Measurements from ENCODE around the gene SLC2A11.

Gene SLC2A11

GRCh38 chr22:23892130-23892529 is 34.5 kb downstream of the SLC2A11 start:
- no peak overlapping the region for H3K27ac Mint-ChIP-seq (ENCODE audit: low read depth)
- H3K36me3 Mint-ChIP-seq (ENCODE audit: insufficient read depth), result peaks cover 13% of the 10 kb centered on the region
- no peaks in the 10 kb centered on the region for H3K9me3 Mint-ChIP-seq
- H3K27me3 Mint-ChIP-seq, result no peaks in the 10 kb centered on the region
- peak overlapping the region; percentile 93 for H3K4me3 Mint-ChIP-seq
- peaks cover 29% of the 10 kb centered on the region for H3K4me1 Mint-ChIP-seq
- DNase-seq (ENCODE audit: low spot score in 2 of 2), result no peak
- ATAC-seq (replicated peaks; ENCODE audit: extremely low read depth, poor library complexity, severe bottlenecking), result no peak

DNA sequence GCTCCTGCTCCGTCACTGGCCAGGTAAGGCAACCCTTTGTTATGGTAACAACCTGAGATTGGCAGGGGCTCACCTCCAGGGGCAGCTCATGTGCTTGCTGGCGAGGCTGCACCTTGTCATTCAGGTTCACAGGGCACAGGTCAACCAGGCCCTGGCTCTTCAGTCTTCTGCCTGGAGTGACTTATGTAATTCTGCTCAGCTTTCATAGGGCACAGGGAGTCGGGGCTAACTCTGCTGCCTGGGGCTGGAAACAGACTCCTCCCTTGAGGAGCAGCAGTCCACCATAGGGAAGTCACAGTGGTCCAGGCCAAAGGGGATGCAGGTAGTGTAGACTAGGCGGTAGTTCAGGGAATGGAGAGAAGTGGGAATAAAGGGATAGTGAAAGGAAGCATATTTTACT is 35.0 kb downstream of the SLC2A11 start:
- DNase-seq (ENCODE audit: low spot score in 2 of 2) (no peak), ATAC-seq (replicated peaks; ENCODE audit: extremely low read depth, poor library complexity, severe bottlenecking) (no peak)
- Mint-ChIP-seq H3K27ac (ENCODE audit: low read depth) (peak overlapping the region; percentile 96), H3K4me1 (peaks cover 34% of the 10 kb centered on the region), H3K4me3 (peak overlapping the region; percentile 93), H3K27me3 (no peaks in the 10 kb centered on the region), H3K9me3 (no peaks in the 10 kb centered on the region), H3K36me3 (ENCODE audit: insufficient read depth) (peaks cover 16% of the 10 kb centered on the region)

- Mint-ChIP-seq H3K4me3 (peak overlapping the region; percentile 93), H3K27ac (ENCODE audit: low read depth) (peak overlapping the region; percentile 96), H3K4me1 (peaks cover 35% of the 10 kb centered on the region), H3K9me3 (no peaks in the 10 kb centered on the region), H3K36me3 (ENCODE audit: insufficient read depth) (peaks cover 16% of the 10 kb centered on the region), H3K27me3 (no peaks in the 10 kb centered on the region)
- no peak for ATAC-seq (replicated peaks; ENCODE audit: extremely low read depth, poor library complexity, severe bottlenecking)
- DNase-seq (ENCODE audit: low spot score in 2 of 2), result no peak
Measured at GRCh38 chr22:23893121-23893944, 35.7 kb downstream of the SLC2A11 start.

DNA sequence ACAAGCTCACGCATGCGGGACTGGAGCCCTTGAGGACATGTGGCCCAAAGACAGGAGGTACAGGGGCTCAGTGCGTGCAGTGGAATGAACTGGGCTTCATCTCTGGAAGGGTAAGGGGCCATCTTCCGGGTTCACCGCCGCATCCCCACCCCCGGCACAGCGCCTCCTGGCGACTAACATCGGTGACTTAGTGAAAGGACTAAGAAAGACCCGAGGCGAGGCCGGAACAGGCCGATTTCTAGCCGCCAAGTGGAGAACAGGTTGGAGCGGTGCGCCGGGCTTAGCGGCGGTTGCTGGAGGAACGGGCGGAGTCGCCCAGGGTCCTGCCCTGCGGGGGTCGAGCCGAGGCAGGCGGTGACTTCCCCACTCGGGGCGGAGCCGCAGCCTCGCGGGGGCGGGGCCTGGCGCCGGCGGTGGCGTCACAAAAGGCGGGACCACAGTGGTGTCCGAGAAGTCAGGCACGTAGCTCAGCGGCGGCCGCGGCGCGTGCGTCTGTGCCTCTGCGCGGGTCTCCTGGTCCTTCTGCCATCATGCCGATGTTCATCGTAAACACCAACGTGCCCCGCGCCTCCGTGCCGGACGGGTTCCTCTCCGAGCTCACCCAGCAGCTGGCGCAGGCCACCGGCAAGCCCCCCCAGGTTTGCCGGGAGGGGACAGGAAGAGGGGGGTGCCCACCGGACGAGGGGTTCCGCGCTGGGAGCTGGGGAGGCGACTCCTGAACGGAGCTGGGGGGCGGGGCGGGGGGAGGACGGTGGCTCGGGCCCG is 36.5 kb downstream of the SLC2A11 start, which contains the start of gene MIF:
MIF (plus strand) TSS at position 439 of the 765 bp plus-strand sequence; CDS start at position 531, 92 bp downstream.
- Mint-ChIP-seq H3K4me3 (peak within 1 kb of the TSS; percentile 93), H3K9me3 (no peaks in the 10 kb centered on the region), H3K27me3 (no peaks in the 10 kb centered on the region), H3K36me3 (ENCODE audit: insufficient read depth) (peaks cover 16% of the 10 kb centered on the region), H3K27ac (ENCODE audit: low read depth) (peak within 1 kb of the TSS; percentile 96), H3K4me1 (peaks cover 35% of the 10 kb centered on the region)
- DNase-seq (ENCODE audit: low spot score in 2 of 2) (peak; percentile 95 to 99), ATAC-seq (replicated peaks; ENCODE audit: extremely low read depth, poor library complexity, severe bottlenecking) (peak; percentile 86)

GRCh38 chr22:23894710-23895598 is 37.3 kb downstream of the SLC2A11 start:
- Mint-ChIP-seq H3K27ac (ENCODE audit: low read depth) (peak overlapping the region; percentile 96), H3K27me3 (no peaks in the 10 kb centered on the region), H3K4me3 (peak overlapping the region; percentile 93), H3K9me3 (no peaks in the 10 kb centered on the region), H3K4me1 (peaks cover 35% of the 10 kb centered on the region), H3K36me3 (ENCODE audit: insufficient read depth) (peaks cover 16% of the 10 kb centered on the region)
- peak; percentile 57 for ATAC-seq (replicated peaks; ENCODE audit: extremely low read depth, poor library complexity, severe bottlenecking)
- DNase-seq (ENCODE audit: low spot score in 2 of 2), result peak; percentile 24

- peaks cover 16% of the 10 kb centered on the region for H3K36me3 Mint-ChIP-seq (ENCODE audit: insufficient read depth)
- no peaks in the 10 kb centered on the region for H3K9me3 Mint-ChIP-seq
- no peak for DNase-seq (ENCODE audit: low spot score in 2 of 2)
- peak overlapping the region; percentile 96 for H3K27ac Mint-ChIP-seq (ENCODE audit: low read depth)
- no peak for ATAC-seq (replicated peaks; ENCODE audit: extremely low read depth, poor library complexity, severe bottlenecking)
- H3K27me3 Mint-ChIP-seq, result no peaks in the 10 kb centered on the region
- peaks cover 35% of the 10 kb centered on the region for H3K4me1 Mint-ChIP-seq
- peak overlapping the region; percentile 93 for H3K4me3 Mint-ChIP-seq
Measured at GRCh38 chr22:23895599-23896144, 38.0 kb downstream of the SLC2A11 start.

- no peaks in the 10 kb centered on the region for H3K27me3 Mint-ChIP-seq
- H3K4me1 Mint-ChIP-seq, result peaks cover 35% of the 10 kb centered on the region
- DNase-seq (ENCODE audit: low spot score in 2 of 2) (no peak), ATAC-seq (replicated peaks; ENCODE audit: extremely low read depth, poor library complexity, severe bottlenecking) (no peak)
- H3K9me3 Mint-ChIP-seq, result no peaks in the 10 kb centered on the region
- H3K27ac Mint-ChIP-seq (ENCODE audit: low read depth), result no peak overlapping the region
- H3K4me3 Mint-ChIP-seq, result peak overlapping the region; percentile 93
- H3K36me3 Mint-ChIP-seq (ENCODE audit: insufficient read depth), result peaks cover 16% of the 10 kb centered on the region
Measured at GRCh38 chr22:23896166-23896522, 38.5 kb downstream of the SLC2A11 start.

GRCh38 chr22:23896523-23897186 is 39.0 kb downstream of the SLC2A11 start:
- H3K36me3 Mint-ChIP-seq (ENCODE audit: insufficient read depth), result peaks cover 16% of the 10 kb centered on the region
- ATAC-seq (replicated peaks; ENCODE audit: extremely low read depth, poor library complexity, severe bottlenecking) (no peak), DNase-seq (ENCODE audit: low spot score in 2 of 2) (no peak)
- H3K27me3 Mint-ChIP-seq, result no peaks in the 10 kb centered on the region
- H3K4me1 Mint-ChIP-seq, result peaks cover 35% of the 10 kb centered on the region
- H3K27ac Mint-ChIP-seq (ENCODE audit: low read depth), result no peak overlapping the region
- H3K9me3 Mint-ChIP-seq, result no peaks in the 10 kb centered on the region
- peak overlapping the region; percentile 93 for H3K4me3 Mint-ChIP-seq

DNA sequence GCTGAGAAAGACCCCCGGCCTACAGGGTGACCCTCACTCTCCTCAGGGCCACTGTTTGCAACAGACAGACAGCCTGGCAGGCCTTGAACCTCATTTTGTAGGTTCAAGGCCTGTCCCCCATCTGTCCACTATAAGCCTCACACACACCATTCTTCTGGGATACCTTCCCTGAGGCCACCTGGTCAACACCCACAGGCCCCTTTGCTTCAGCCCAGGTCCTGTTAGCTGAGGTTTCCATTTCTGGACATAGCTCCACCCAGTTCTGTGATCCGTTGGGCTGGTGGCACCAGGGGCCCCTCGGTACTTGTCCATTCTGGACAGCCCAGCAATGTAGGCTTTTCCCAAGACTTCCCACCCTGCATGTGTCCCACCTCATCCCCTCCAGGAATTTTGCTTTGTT is 39.6 kb downstream of the SLC2A11 start:
- Mint-ChIP-seq H3K36me3 (ENCODE audit: insufficient read depth) (peaks cover 16% of the 10 kb centered on the region), H3K27ac (ENCODE audit: low read depth) (no peak overlapping the region), H3K27me3 (no peaks in the 10 kb centered on the region), H3K4me1 (peaks cover 35% of the 10 kb centered on the region), H3K9me3 (no peaks in the 10 kb centered on the region), H3K4me3 (peak overlapping the region; percentile 29)
- ATAC-seq (replicated peaks; ENCODE audit: extremely low read depth, poor library complexity, severe bottlenecking) (no peak), DNase-seq (ENCODE audit: low spot score in 2 of 2) (no peak)

DNA sequence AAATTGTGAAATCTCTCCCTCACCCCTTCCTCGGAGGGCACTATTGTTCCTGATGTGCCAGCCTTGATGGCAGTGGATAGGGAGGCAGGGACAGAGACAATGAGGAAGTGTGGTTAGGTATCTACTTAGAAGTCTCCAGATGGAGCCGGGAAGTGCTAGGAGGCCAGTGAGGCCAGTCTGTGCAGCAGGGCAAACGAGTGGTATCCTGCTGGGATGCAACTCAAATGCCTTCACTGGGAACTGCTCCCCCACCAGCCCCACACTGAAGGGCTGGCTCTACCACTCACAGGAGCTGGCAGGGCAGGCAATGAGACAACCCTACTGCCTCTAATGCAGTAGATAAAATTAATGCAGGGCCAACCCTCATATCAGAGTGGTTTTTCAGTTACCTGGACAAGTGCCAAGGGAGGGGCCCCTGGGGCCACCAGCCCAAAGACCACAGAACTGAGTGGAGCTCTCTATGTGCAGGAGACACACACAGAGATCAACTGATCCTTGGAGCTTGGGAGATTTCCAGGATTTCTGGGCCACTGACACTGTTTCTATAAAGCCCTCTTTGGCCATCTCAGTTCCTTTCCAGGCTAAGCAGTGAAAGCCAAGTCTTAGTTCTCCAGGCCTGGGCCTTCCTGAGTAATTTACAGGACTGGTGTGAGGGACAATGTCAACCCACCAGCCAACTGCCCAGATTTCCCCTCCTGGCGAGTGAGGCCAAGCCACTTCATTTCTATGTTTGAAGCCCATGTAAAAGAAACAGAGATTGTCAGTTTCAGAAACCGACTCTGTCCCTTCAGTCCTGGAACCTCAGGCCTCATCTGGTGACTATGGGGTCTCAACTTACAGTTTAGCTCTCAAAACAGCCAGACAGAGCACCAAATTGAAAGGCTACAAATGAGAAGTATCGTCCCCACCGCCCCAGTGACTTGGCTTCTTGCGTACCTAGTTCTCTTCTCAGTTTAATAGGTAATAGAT is 40.6 kb downstream of the SLC2A11 start:
- no peak for DNase-seq (ENCODE audit: low spot score in 2 of 2)
- ATAC-seq (replicated peaks; ENCODE audit: extremely low read depth, poor library complexity, severe bottlenecking), result no peak
- Mint-ChIP-seq H3K36me3 (ENCODE audit: insufficient read depth) (peaks cover 16% of the 10 kb centered on the region), H3K27me3 (no peaks in the 10 kb centered on the region), H3K4me1 (peaks cover 30% of the 10 kb centered on the region), H3K27ac (ENCODE audit: low read depth) (no peak overlapping the region), H3K9me3 (no peaks in the 10 kb centered on the region), H3K4me3 (no peak overlapping the region)
